ENCODE results near the gene REM1. TPM values are rescaled to one million over a fixed set of nuclear protein-coding genes. Genes with fewer than 3 reads are reported as not detected.
A peak's percentile ranks its signal among the peaks of the same experiment; 100 is the strongest.
"Not testable (repeated sequence)": the region's sequence is repeated elsewhere in the genome, so short reads cannot be mapped to it uniquely, and the experiment has no call there.

Gene REM1
- total RNA-seq, 1 experiment from 2014 or later: not detected

GRCh38 chr20:31484001-31484400 lies 8.9 kb downstream of the REM1 start:
- DNase-seq (ENCODE audit: low spot score): no peak

GRCh38 chr20:31485450-31486339 lies 10.6 kb downstream of the REM1 start:
- no peak for DNase-seq (ENCODE audit: low spot score)

DNA sequence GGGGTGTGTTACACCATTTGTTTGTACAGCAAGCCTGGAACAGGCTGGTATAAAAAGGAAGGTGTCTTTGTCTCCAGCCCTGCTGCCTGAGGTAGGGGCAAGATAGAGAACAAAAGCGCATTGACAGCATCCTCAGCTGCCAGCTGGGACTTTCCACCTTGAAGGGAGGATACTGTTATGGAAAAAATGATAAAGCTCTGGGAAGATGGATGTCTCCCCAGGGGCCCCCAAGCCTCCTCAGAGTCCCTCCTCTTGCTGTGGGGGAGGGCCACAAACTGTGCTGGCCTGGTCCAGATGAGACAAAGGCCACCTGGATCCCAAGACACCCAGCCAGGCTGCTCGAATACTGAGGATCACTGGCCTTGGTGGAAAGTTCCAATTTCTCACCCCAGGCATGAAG lies 13.0 kb downstream of the REM1 start:
- DNase-seq (ENCODE audit: low spot score): no peak

DNA sequence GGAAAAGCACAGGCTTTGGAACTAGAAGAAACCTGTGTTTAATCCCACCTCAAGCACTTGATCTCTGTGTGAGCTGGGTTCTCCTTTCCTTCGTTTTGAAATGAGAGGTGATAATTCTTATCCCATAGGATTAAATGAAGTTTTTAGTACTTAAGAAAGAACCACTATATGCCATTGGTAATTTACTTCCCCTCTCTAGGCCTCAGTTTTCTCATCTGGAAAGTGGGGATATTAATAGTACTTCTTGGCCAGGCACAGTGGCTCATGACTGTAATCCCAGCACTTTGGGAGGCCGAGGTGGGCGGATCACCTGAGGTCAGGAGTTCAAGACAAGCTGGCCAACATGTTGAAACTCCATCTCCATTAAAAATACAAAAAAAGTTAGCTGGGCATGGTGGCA lies 14.1 kb downstream of the REM1 start:
- DNase-seq (ENCODE audit: low spot score): no peak

DNA sequence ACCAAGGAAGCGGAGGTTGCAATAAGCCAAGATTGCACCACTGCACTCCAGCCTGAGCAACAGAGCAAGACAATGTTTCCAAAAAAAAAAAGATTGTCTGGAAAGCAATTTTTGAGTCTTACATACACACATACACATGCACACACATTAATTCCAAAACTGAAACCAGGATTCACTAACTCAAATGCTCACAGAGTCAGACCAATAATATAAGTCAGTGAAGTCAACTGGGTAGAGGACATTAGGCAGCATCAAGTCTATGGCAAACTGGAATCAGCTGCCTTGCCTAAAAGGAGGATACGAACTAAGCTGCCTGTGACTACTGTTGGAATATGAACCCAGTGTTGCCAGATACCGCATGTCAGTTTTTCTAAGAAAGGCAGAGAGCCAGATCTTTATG lies 15.7 kb downstream of the REM1 start:
- no peak for DNase-seq (ENCODE audit: low spot score)

GRCh38 chr20:31494131-31494530 lies 19.0 kb downstream of the REM1 start:
- peak; percentile 59 for DNase-seq (ENCODE audit: low spot score)

- DNase-seq (ENCODE audit: low spot score): peak; percentile 84
Measured at GRCh38 chr20:31496761-31497295, 21.7 kb downstream of the REM1 start.

DNA sequence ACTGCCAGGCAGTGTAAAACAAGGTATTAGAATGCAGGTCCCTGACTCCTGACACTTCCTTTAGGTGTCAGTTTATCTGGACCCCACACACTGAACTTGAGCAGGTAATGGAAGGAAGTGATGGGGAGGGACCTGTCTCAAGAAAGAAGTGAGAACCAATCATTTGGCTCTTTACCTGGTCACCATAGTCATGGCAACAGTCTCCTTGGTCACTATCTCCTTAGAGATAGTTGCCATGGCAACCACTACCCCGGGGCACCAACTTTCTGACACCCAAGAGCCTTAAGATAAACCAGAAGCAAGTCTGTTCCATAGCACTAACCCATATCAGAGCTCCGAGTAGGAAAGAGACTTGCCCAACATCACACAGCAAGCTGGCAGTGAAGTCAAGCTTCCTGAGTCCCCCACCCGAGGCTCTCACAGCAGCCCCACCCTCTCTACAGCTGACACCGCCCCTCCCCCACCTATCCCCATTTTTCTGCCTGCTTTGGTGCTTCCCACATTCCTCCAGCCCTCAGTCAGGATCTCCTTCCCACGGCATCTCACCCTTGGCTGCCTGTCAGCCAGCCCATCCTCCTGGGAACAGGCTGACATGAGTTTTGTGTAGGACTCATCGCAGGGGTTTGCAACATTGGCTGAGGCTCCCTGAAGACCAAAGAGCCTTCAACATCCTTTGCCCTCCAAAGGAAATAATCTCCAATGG lies 22.9 kb downstream of the REM1 start:
- peak; percentile 36 for DNase-seq (ENCODE audit: low spot score)

GRCh38 chr20:31500527-31500926 lies 25.4 kb downstream of the REM1 start:
- DNase-seq (ENCODE audit: low spot score): no peak

- DNase-seq (ENCODE audit: low spot score): peak; percentile 77
Measured at GRCh38 chr20:31502884-31503673, 28.0 kb downstream of the REM1 start.

DNA sequence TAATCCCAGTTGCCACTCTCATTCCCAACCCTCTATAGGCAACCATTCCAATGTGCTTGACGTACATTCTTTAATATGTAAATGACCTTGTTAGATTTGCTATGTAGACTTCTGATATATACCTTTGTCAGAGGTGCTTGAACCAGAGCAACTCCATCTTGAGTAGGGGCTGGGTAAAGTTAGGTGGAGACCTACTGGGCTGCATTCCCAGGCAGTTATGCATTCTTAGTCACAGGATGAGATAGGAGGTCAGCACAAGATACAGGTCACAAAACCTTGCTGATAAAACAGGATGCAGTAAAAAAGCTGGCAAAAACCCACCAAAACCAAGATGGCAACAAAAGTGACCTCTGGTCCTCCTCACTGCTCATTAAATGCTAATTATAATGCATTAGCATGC lies 30.8 kb downstream of the REM1 start:
- peak; percentile 80 for DNase-seq (ENCODE audit: low spot score)

DNA sequence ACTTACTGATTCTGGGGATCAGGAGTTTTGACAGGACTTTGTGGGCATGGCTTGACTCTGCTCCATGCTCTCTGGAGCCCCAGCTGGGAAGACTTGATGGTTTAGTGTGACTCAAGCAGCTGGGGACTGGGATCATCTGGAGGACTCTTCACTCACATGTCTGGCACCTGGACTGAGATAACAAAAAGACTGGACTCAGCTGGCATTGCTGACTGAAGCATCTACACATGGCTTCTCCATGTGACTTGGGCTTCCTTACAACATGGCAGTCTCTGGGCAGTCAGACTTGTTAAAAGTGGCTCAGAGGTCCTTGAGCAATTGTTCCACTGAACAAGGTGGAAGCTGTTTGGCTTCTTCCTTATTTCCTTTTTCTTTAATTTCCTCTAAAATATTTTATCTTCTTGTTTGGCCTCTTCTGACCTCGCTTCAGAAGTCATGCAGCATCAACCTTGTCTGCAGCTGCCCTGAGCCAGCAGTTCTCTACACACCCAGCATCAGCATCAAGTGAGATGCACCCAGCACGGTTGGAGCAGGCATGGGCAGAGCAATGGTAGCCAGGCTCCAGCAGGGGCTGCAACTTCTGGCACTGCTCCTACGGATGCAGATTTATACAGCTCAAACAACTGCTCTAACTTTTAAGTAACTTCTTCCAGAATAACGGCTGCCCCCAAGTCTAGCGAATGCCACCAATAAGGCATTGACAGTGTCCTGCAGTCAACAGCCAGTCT lies 33.6 kb downstream of the REM1 start:
- DNase-seq (ENCODE audit: low spot score): no peak

DNA sequence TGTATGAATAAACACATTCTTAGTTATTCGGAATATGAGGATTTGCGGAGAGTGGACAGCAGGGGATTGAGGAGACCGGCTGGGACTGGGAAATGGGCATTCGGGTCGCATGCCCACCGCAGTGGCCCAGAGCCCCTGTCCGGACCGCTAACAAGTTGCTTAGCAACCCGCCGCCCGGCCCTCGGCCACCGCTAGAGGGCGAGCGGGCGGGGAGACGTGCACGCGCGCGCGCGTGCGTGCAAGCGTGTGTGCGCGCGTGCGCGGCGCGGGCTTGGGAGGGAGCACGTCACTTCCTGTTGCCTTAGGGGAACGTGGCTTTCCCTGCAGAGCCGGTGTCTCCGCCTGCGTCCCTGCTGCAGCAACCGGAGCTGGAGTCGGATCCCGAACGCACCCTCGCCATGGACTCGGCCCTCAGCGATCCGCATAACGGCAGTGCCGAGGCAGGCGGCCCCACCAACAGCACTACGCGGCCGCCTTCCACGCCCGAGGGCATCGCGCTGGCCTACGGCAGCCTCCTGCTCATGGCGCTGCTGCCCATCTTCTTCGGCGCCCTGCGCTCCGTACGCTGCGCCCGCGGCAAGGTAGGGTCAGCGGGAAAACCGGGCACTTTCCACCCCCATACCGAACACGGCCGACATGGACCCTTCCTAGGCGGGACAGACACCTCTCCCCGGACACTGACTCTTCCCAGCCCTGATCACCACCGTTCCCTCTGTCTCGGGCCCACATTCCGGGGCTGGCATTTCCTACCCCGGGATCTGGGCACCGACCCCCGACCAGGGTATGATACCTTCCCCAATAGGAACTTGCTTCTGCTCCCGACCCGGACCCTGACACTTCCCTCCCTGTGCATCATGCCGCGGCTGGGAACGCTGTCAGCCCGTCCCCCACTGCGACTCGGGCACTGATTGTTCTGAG lies 39.3 kb downstream of the REM1 start, which contains the start of gene HM13:
HM13 (plus strand) TSS at position 289 of the 918 bp plus-strand sequence; CDS start at position 399, 110 bp downstream.
- peak; percentile 86 for DNase-seq (ENCODE audit: low spot score)

DNA sequence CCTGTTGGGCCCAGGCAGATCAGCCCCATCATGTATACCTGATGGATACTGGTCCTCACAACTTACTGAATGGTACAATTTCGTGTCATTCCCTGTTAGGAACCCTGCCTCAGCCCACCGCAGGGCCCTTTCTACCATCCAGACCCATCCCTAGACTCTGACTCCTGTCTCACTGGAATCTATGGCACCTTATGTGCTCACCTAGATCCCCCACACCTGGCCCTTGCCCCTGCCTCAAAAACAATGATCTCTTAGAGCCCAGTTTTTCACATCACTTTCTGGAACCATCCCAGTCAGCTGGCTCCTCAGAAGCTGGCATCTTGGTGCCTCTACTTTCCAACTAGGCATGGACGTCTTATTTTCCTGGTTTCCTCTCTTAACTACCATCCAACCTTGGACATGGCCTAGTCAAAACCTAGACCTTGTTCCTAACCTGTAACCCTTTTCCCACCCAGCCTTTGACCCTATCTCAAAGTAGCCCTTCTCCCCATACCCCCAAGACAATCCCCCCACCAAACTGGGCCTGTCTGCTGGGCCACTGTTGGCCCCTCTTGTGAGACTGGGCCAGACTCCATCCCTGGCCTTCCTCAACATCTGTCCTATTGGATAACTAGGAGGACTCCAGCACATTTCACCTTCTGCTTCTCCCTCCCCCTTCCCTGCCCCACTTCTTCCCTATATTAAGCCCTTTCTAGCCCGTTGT lies 40.1 kb downstream of the REM1 start:
- no peak for DNase-seq (ENCODE audit: low spot score)

GRCh38 chr20:31515775-31516107 lies 40.7 kb downstream of the REM1 start:
- DNase-seq (ENCODE audit: low spot score): no peak

DNA sequence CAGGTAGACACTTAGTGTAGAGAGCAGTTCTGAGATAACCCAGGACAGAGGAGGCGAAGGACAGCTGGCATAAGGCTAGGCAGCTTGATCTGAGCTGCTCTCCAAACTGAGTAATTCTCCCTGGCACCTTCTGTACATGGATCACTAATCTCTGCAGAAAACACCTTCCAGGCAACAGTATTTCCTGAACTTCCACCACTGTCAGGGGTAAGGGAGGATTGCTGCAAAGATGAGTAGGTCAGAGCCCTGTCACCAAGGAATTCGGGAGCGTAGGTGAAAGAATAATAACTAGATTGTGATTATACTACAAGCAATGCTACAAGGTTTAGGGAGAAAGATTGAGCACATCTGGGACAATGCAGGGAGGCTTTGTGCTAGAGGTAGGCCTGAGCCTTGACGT lies 41.1 kb downstream of the REM1 start:
- no peak for DNase-seq (ENCODE audit: low spot score)

DNA sequence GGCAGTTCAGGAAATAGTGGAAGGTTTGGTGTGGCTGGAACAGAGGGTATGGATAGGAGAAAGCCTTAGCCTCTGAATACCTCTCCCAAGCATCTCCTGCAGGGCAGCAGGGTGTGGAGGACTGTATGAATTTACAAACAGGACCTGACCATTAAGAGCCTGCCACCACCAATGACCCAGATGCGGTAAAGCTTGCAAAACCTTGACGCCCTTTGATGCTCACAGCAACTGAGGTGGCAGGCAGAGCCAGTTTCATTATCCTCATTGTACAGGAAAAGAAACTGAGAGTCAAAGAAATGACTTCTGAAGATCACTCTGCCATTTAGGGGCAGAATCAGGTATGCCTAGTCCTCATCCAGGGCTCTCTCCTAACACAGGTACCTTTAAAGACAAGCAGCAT lies 41.6 kb downstream of the REM1 start:
- DNase-seq (ENCODE audit: low spot score): no peak

DNA sequence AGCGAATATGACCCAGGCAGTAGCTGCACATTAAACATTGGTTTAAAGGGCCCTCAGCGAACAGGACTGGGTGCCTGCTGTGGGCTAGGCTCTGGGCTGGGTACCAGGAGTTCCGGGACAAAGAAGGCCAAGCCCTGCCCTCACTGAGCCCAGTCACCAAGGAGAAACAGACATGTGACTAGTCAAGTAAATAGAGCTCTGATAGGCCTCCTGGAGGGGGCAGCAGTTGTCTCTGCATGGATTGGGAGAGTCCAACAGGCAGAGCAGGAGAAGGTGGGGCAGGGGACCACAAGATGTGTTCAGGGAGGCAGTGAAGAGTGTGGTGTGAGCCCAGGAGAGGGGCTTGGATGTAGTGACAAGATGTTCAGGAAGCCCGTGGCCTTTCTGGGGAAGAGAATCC lies 42.3 kb downstream of the REM1 start:
- DNase-seq (ENCODE audit: low spot score): peak; percentile 61

DNA sequence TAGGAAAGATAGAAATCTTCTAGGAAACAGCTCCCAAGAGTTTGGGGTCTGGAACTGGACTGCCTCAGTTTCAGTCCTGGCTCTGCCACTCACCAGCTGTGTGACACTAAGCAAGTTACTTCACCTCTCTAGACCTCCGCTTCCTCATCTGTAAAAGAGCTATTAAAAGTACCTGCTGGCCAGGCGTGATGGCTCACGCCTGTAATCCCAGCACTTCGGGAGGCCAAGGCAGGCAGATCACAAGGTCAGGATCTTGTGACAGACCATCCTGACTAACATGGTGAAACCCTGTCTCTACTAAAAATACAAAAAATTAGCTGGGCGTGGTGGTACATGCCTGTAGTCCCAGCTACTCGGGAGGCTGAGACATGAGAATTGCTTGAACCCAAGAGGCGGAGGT lies 46.2 kb downstream of the REM1 start:
- not testable (repeated sequence) for DNase-seq (ENCODE audit: low spot score)

DNA sequence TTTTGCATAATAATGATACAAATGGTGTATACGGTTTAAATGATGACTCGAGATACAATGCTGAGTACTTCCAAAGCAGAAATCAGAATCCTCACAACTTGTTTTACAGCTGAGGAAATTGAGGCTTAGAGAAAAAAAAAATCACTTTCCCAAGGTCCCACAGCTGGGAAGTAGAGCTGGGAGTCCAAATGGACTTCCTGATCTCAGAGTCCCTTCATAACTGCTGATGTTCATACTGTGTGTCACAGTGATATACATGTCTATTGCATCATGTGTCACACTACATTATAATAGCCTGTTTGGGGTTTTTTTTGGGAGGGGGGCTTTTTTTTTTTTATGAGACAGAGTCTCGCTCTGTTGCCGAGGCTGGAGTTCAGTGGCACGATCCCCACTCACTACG lies 47.6 kb downstream of the REM1 start:
- no peak for DNase-seq (ENCODE audit: low spot score)
